OCI-LY1 (cell line): Measurements from ENCODE around the gene E2F6.

Experiments used
- H2AFZ ChIP-seq: fragments of 200-600 bp; sonication (generic), shearing (Covaris generic); 2 replicates; pipeline ENCODE4 v1.6.0; 2014; ENCODE audit warnings: antibody characterized with exemption, mild to moderate bottlenecking, low read length
- H3F3A ChIP-seq: fragments of 200-600 bp; sonication (generic), shearing (Covaris generic); 2 replicates; pipeline ENCODE4 v1.6.0; 2014; ENCODE audit warnings: mild to moderate bottlenecking, antibody characterized with exemption, low read length, moderate library complexity; ENCODE audit not compliant: insufficient read depth
- H3K27ac ChIP-seq: fragments of 200-600 bp; sonication (generic); 2 replicates; pipeline ENCODE4 v1.5.1; 2014; ENCODE audit warnings: low read length, mixed run types, mild to moderate bottlenecking, low read depth; ENCODE audit not compliant: poor library complexity, severe bottlenecking
- H3K27me3 ChIP-seq: fragments of 200-600 bp; sonication (generic); 2 replicates; pipeline ENCODE4 v1.6.0; 2014; ENCODE audit warnings: antibody characterized with exemption, mild to moderate bottlenecking, low read length, moderate library complexity; ENCODE audit not compliant: insufficient read depth
- H3K36me3 ChIP-seq: fragments of 200-600 bp; sonication (generic); 2 replicates; pipeline ENCODE4 v1.6.1; 2014; ENCODE audit warnings: mild to moderate bottlenecking, antibody characterized with exemption, low read length, moderate library complexity, mixed read lengths; ENCODE audit not compliant: insufficient read depth
- H3K4me1 ChIP-seq: fragments of 200-600 bp; sonication (generic); 2 replicates; pipeline ENCODE4 v1.5.1; 2014; ENCODE audit warnings: mild to moderate bottlenecking, low read length, moderate library complexity; ENCODE audit not compliant: insufficient read depth, severe bottlenecking
- H3K4me2 ChIP-seq: fragments of 200-600 bp; sonication (generic), shearing (Covaris generic); 2 replicates; pipeline ENCODE4 v1.6.1; 2014; ENCODE audit warnings: low read length
- H3K4me3 ChIP-seq: fragments of 200-600 bp; sonication (generic); 2 replicates; pipeline ENCODE4 v1.5.1; 2014; ENCODE audit warnings: low read length, low read depth, mild to moderate bottlenecking, mixed read lengths; ENCODE audit not compliant: poor library complexity, severe bottlenecking
- H3K79me2 ChIP-seq: fragments of 200-600 bp; shearing (Covaris generic); 2 replicates; pipeline ENCODE4 v1.6.1; 2016; ENCODE audit warnings: mixed run types, low read length, mixed read lengths; ENCODE audit not compliant: insufficient read depth
- H3K9ac ChIP-seq: fragments of 200-600 bp; sonication (generic), shearing (Covaris generic); 2 replicates; pipeline ENCODE4 v1.6.1; 2014; ENCODE audit warnings: mild to moderate bottlenecking, low read length, mixed read lengths
- H3K9me2 ChIP-seq: fragments of 200-600 bp; sonication (generic), shearing (Covaris generic); 2 replicates; pipeline ENCODE4 v1.6.1; 2014; ENCODE audit warnings: low read depth, mild to moderate bottlenecking, low read length, mixed read lengths
- H3K9me3 ChIP-seq: fragments of 200-600 bp; shearing (Covaris generic); 2 replicates; pipeline ENCODE4 v1.6.1; 2014; ENCODE audit warnings: low read length, mixed read lengths
- H4K20me1 ChIP-seq: fragments of 200-600 bp; sonication (generic), shearing (Covaris generic); 2 replicates; pipeline ENCODE4 v1.6.0; 2016; ENCODE audit warnings: mild to moderate bottlenecking, low read length; ENCODE audit not compliant: insufficient read depth
- EZH2 ChIP-seq: fragments of 200-600 bp; sonication (generic), shearing (Covaris generic); IDR thresholded peaks from 2 replicates; pipeline ENCODE4 v1.8.0; 2017; ENCODE audit warnings: borderline replicate concordance, mixed run types, mild to moderate bottlenecking, antibody characterized with exemption, low read length, moderate library complexity, mixed read lengths
- TF ChIP-seq, protein P1 (sequence below): fragments of 200-600 bp; sonication (generic), shearing (Covaris generic); IDR thresholded peaks from 2 replicates; pipeline ENCODE4 v1.5.1; 2017; ENCODE audit warnings: mild to moderate bottlenecking, antibody characterized with exemption, low read length, moderate library complexity, mixed read lengths

E2F6 gene

DNA sequence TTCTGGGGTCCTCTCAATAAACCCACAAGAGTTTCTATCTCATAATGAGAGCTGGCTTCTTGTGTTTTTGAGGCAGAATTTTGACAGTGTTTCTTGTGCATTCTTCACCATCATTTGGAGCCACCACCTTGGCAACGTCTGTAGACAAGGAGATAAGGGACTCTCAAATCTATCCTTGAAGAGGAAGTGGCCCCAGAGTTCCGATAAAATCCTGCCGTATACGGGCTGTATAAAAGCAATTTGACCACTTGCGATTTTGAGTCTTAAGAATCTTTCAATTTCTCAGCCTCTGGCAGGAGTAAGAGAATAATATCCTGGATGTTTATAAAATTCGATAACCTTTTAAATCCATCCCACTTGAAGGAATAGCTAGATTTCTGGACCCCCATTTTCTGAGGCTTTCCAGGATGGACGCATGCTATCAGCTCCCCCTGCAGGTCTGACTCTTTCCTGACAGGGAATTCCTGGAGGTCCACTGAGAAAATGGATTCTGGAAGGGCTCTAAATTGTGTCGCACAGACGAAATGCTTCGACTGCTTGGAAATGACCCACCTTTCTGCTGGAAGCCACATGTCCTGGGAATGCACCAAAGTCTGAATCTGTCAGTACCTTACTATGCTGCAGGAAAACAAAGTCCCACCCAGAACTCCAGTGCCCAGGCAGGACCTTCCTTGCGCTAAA lies 54.1 kb downstream of the E2F6 start:
- Histone ChIP-seq H3K9ac (no peak overlapping the region), H3K4me2 (peak overlapping the region; percentile 11; the same call in 1 of the 2 replicates), H3K36me3 (no peaks in the 10 kb centered on the region), H3F3A (no peaks in the 10 kb centered on the region), H3K9me2 (no peaks in the 10 kb centered on the region), H3K4me3 (no peak overlapping the region), H3K27ac (no peak overlapping the region), H3K27me3 (no peaks in the 10 kb centered on the region), H2AFZ (no peak overlapping the region), H3K9me3 (0 out of 2 replicates have a peak, but pooled peaks cover under 1% of the 10 kb centered on the region), H4K20me1 (no peaks in the 10 kb centered on the region), H3K4me1 (no peaks in the 10 kb centered on the region), H3K79me2 (no peaks in the 10 kb centered on the region)
- TF ChIP-seq, protein P1, sequence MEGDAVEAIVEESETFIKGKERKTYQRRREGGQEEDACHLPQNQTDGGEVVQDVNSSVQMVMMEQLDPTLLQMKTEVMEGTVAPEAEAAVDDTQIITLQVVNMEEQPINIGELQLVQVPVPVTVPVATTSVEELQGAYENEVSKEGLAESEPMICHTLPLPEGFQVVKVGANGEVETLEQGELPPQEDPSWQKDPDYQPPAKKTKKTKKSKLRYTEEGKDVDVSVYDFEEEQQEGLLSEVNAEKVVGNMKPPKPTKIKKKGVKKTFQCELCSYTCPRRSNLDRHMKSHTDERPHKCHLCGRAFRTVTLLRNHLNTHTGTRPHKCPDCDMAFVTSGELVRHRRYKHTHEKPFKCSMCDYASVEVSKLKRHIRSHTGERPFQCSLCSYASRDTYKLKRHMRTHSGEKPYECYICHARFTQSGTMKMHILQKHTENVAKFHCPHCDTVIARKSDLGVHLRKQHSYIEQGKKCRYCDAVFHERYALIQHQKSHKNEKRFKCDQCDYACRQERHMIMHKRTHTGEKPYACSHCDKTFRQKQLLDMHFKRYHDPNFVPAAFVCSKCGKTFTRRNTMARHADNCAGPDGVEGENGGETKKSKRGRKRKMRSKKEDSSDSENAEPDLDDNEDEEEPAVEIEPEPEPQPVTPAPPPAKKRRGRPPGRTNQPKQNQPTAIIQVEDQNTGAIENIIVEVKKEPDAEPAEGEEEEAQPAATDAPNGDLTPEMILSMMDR, result peak; percentile 53; the same call in 1 of the 2 replicates
- no peak for TF ChIP-seq EZH2

DNA sequence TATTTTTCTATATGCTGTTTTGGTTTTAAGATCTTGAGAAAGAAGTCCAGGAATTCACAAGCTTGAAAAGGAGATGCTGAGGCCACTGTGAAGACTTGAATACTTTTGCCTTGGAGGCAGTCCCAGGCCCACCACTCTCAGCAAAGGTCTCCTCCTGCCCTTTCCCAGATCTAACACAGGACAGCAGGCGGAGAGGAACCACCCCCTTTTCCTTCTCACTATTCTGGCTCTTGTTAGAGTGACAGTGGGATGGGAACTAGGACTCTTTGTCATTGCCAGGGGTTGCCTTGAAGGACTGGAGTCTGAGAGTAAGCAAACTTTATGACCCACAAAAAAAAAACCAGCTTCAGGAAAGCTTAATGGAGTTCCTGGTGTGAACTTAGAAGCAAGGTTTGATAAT lies 54.7 kb downstream of the E2F6 start:
- no peaks in the 10 kb centered on the region for H3K9me2 ChIP-seq
- H3K9ac ChIP-seq, result no peak overlapping the region
- TF ChIP-seq, protein P1, result no peak
- TF ChIP-seq EZH2, result no peak
- H2AFZ ChIP-seq, result no peak overlapping the region
- no peaks in the 10 kb centered on the region for H3K27me3 ChIP-seq
- no peaks in the 10 kb centered on the region for H3K79me2 ChIP-seq
- no peaks in the 10 kb centered on the region for H4K20me1 ChIP-seq
- H3K9me3 ChIP-seq, result no peaks in the 10 kb centered on the region
- no peak overlapping the region for H3K4me3 ChIP-seq
- H3K4me2 ChIP-seq, result no peak overlapping the region
- no peaks in the 10 kb centered on the region for H3K4me1 ChIP-seq
- H3K36me3 ChIP-seq, result no peaks in the 10 kb centered on the region
- no peak overlapping the region for H3K27ac ChIP-seq
- no peaks in the 10 kb centered on the region for H3F3A ChIP-seq

DNA sequence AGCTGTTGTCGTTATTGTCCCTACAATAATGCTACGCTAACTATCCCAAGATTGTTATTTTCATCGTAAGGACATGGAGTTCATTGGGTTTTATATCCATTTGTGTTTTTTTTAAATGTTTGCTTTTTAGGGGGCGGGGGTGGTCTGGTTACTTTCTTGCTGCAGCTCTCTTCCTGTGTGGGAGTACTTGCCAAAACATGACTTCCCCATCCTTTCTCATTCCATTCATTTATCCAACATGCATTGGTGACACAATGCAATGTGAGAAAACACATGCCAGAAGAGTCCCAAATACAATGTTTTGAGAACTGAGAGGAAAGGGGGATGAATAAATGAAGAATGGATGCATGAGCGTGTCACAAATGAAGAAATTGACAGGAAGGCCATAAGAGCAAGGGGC lies 55.9 kb downstream of the E2F6 start:
- Histone ChIP-seq H3K4me3 (no peak overlapping the region), H3K4me1 (no peaks in the 10 kb centered on the region), H3K36me3 (no peaks in the 10 kb centered on the region), H2AFZ (no peak overlapping the region), H3K9me2 (no peaks in the 10 kb centered on the region), H3K27ac (no peak overlapping the region), H3K9ac (no peak overlapping the region), H3F3A (no peaks in the 10 kb centered on the region), H3K79me2 (no peaks in the 10 kb centered on the region), H3K4me2 (no peak overlapping the region), H4K20me1 (no peaks in the 10 kb centered on the region), H3K27me3 (no peaks in the 10 kb centered on the region; the same call in 1 of the 2 replicates), H3K9me3 (no peaks in the 10 kb centered on the region)
- no peak for TF ChIP-seq EZH2
- TF ChIP-seq, protein P1, result no peak
